ENCODE results near the gene NLRC5.

GRCh38 chr16:57125969-57126368 lies 136.6 kb downstream of the NLRC5 start:
- TF ChIP-seq CTCF (IDR thresholded peaks at IDR 0.05; ENCODE audit: low read length) (no peak), EZH2 (IDR thresholded peaks at IDR 0.05; ENCODE audit: borderline replicate concordance, low read length) (no peak)

Data from OCI-LY1 (cell line).